Stomach (tissue), 4 donors: Measurements from ENCODE around the gene ANKMY2.

Experiments used
- EP300 ChIP-seq: sonication (generic); formaldehyde crosslinking; IDR thresholded peaks from one replicate; pipeline ENCODE4 v1.6.1; 2017; ENCODE audit warnings: antibody characterized with exemption
- POLR2A ChIP-seq, 4 donors: fragments of 450-650 bp; IDR thresholded peaks; one replicate each; pipeline ENCODE4 v1.6.1; 2016; ENCODE audit warnings: antibody characterized with exemption in 4 of 4, control low read depth in 2 of 4, mild to moderate bottlenecking in 1 of 4, moderate library complexity in 1 of 4
- POLR2AphosphoS5 ChIP-seq, 3 donors: sonication (generic); formaldehyde crosslinking; IDR thresholded peaks; one replicate each; pipeline ENCODE4 v1.6.1; 2016; ENCODE audit warnings: antibody characterized with exemption in 3 of 3
- TF ChIP-seq, protein P1 (sequence below), 7 experiments: fragments of 450-650 bp in 4 of 7; fragments of 200-600 bp in 3 of 7; sonication (generic) in 3 of 7; IDR thresholded peaks; one replicate each; pipeline ENCODE4 v1.5.1; 2016 to 2019; ENCODE audit warnings: antibody characterized with exemption in 7 of 7, control low read depth in 2 of 7, mild to moderate bottlenecking in 1 of 7

GRCh38 chr7:16667355-16667754 lies 21.8 kb upstream of the ANKMY2 start:
- TF ChIP-seq, protein P1, sequence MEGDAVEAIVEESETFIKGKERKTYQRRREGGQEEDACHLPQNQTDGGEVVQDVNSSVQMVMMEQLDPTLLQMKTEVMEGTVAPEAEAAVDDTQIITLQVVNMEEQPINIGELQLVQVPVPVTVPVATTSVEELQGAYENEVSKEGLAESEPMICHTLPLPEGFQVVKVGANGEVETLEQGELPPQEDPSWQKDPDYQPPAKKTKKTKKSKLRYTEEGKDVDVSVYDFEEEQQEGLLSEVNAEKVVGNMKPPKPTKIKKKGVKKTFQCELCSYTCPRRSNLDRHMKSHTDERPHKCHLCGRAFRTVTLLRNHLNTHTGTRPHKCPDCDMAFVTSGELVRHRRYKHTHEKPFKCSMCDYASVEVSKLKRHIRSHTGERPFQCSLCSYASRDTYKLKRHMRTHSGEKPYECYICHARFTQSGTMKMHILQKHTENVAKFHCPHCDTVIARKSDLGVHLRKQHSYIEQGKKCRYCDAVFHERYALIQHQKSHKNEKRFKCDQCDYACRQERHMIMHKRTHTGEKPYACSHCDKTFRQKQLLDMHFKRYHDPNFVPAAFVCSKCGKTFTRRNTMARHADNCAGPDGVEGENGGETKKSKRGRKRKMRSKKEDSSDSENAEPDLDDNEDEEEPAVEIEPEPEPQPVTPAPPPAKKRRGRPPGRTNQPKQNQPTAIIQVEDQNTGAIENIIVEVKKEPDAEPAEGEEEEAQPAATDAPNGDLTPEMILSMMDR (IDR thresholded peaks at IDR 0.05) = no peak
- TF ChIP-seq EP300 = no peak
- TF ChIP-seq POLR2AphosphoS5 (IDR thresholded peaks at IDR 0.05) = no peak
- no peak for TF ChIP-seq POLR2A (IDR thresholded peaks at IDR 0.05)
